Tibial artery (tissue), 4 donors: Measurements from ENCODE around the gene THBS2.
A peak's percentile ranks its signal among the peaks of the same experiment; 100 is the strongest.

ENCODE experiments used
- DNase-seq, 2 donors: peaks; one replicate each; pipeline ENCODE4 v3.0.0-alpha.2; 2019
- H3K27ac ChIP-seq, 2 donors: fragments of 200-600 bp; sonication (generic) in 1 of 2; 1 replicate in 1 of 2; 2 replicates in 1 of 2; pipeline ENCODE4 v1.5.1; 2018 to 2019; ENCODE audit warnings: mild to moderate bottlenecking in 1 of 2
- H3K27me3 ChIP-seq, 2 donors: fragments of 200-600 bp; sonication (generic) in 1 of 2; one replicate each; pipeline versions ENCODE4 v1.5.1 to v1.6.0; 2016 to 2019
- H3K36me3 ChIP-seq, 3 donors: fragments of 200-600 bp; sonication (generic) in 2 of 3; one replicate each; pipeline ENCODE4 v1.5.1; 2016 to 2019; ENCODE audit warnings: mild to moderate bottlenecking in 2 of 3
- H3K4me1 ChIP-seq, 4 donors: fragments of 200-600 bp; sonication (generic) in 2 of 4; 1 replicate in 3 of 4; 2 replicates in 1 of 4; pipeline ENCODE4 v1.5.1; 2016 to 2019
- H3K4me3 ChIP-seq, 2 donors: fragments of 200-600 bp; sonication (generic) in 1 of 2; 1 replicate in 1 of 2; 2 replicates in 1 of 2; pipeline ENCODE4 v1.5.1; 2018 to 2019; ENCODE audit warnings: mild to moderate bottlenecking in 2 of 2
- H3K9me3 ChIP-seq, 3 donors: fragments of 200-600 bp; sonication (generic) in 1 of 3; one replicate each; pipeline ENCODE4 v1.5.1; 2016 to 2019
- intact Hi-C: fragments of 100-400 bp; cut with DNase I; formaldehyde crosslinking; loops from one replicate; pipeline ENCODE4 v1.15.0; 2023; ENCODE audit warnings: low total_unique reads
- TF ChIP-seq, protein P1 (sequence below), 2 experiments: fragments of 200-600 bp in 1 of 2; fragments of 450-650 bp in 1 of 2; IDR thresholded peaks; one replicate each; pipeline ENCODE4 v1.5.1; 2017 to 2019; ENCODE audit warnings: antibody characterized with exemption in 2 of 2, mild to moderate bottlenecking in 1 of 2, moderate library complexity in 1 of 2

Gene THBS2

GRCh38 chr6:169172946-169173345 is 80.7 kb downstream of the THBS2 start:
- H3K27me3 ChIP-seq = no peaks in the 10 kb centered on the region
- H3K4me1 ChIP-seq = peaks cover 0 to 62% (median 36%) of the 10 kb centered on the region in 4 donors
- TF ChIP-seq, protein P1, sequence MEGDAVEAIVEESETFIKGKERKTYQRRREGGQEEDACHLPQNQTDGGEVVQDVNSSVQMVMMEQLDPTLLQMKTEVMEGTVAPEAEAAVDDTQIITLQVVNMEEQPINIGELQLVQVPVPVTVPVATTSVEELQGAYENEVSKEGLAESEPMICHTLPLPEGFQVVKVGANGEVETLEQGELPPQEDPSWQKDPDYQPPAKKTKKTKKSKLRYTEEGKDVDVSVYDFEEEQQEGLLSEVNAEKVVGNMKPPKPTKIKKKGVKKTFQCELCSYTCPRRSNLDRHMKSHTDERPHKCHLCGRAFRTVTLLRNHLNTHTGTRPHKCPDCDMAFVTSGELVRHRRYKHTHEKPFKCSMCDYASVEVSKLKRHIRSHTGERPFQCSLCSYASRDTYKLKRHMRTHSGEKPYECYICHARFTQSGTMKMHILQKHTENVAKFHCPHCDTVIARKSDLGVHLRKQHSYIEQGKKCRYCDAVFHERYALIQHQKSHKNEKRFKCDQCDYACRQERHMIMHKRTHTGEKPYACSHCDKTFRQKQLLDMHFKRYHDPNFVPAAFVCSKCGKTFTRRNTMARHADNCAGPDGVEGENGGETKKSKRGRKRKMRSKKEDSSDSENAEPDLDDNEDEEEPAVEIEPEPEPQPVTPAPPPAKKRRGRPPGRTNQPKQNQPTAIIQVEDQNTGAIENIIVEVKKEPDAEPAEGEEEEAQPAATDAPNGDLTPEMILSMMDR (IDR thresholded peaks at IDR 0.05) = no peak
- H3K36me3 ChIP-seq = no peaks in the 10 kb centered on the region
- DNase-seq = no peak
- H3K27ac ChIP-seq = peak overlapping the region; percentile 83 to 89
- intact Hi-C loops = no loop called here
- no peak overlapping the region for H3K4me3 ChIP-seq
- H3K9me3 ChIP-seq = no peaks in the 10 kb centered on the region

GRCh38 chr6:169172456-169172855 is 81.2 kb downstream of the THBS2 start:
- peaks cover 0 to 67% (median 40%) of the 10 kb centered on the region in 4 donors for H3K4me1 ChIP-seq
- intact Hi-C loops = no loop called here
- peak overlapping the region; percentile 83 to 89 for H3K27ac ChIP-seq
- H3K36me3 ChIP-seq = no peaks in the 10 kb centered on the region
- DNase-seq = peak; percentile 84 to 95
- no peak overlapping the region for H3K4me3 ChIP-seq
- TF ChIP-seq, protein P1 (IDR thresholded peaks at IDR 0.05) = no peak
- H3K27me3 ChIP-seq = no peaks in the 10 kb centered on the region
- H3K9me3 ChIP-seq = no peaks in the 10 kb centered on the region

DNA sequence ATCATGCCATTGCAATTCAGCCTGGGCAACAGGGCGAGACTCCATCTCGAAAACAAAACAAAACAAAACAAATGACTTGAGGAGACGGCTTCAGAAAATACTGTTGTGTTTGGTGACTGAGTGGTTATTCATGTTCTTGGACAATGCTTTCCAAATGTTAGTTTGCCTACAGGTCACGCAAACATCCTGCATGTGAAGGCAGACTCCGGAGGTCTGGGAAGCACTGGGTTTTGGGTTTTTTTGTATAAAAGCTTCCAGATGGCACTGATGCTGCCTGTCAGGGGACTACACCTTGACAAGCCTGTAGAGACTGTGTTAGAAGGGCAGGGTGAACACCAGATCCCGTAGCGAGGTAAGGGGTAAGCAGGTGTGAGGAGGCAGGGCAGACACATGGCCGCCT is 81.7 kb downstream of the THBS2 start:
- DNase-seq = no peak
- TF ChIP-seq, protein P1 (IDR thresholded peaks at IDR 0.05) = no peak
- Histone ChIP-seq H3K27ac (peak overlapping the region; percentile 83 to 89), H3K4me1 (peaks cover 0 to 72% (median 42%) of the 10 kb centered on the region in 4 donors), H3K36me3 (no peaks in the 10 kb centered on the region), H3K4me3 (no peak overlapping the region), H3K27me3 (no peaks in the 10 kb centered on the region), H3K9me3 (no peaks in the 10 kb centered on the region)
- intact Hi-C loops = no loop called here

DNA sequence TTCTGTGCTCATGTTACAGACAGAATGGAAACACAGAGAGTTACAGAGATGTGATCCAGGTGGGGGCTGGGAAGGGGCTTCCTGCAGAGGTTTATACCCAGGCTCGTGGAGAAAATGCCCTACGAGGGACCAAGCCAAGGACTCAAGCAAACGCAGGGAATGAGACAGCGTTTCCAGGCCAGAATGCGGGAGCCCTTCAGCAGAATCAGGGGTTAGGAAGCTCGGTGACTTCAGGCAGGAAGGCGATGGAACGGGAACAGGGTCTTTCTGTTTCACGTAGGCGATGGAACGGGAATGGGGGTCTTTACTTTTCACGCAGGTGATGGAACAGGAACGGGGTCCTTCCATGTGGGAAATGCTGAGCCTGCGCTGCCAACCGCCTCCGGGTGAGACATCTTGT is 82.6 kb downstream of the THBS2 start:
- TF ChIP-seq, protein P1 (IDR thresholded peaks at IDR 0.05) = no peak
- Histone ChIP-seq H3K27me3 (no peaks in the 10 kb centered on the region), H3K9me3 (no peaks in the 10 kb centered on the region), H3K4me1 (peaks cover 0 to 82% (median 45%) of the 10 kb centered on the region in 4 donors), H3K27ac (peak overlapping the region; percentile 83 to 89), H3K36me3 (no peaks in the 10 kb centered on the region), H3K4me3 (no peak overlapping the region)
- intact Hi-C loops = no loop called here
- DNase-seq = no peak

GRCh38 chr6:169170583-169170955 is 83.1 kb downstream of the THBS2 start:
- TF ChIP-seq, protein P1 (IDR thresholded peaks at IDR 0.05) = no peak
- Histone ChIP-seq H3K36me3 (no peaks in the 10 kb centered on the region), H3K27me3 (no peaks in the 10 kb centered on the region), H3K4me3 (no peak overlapping the region), H3K27ac (peak overlapping the region; percentile 83 to 89), H3K4me1 (peaks cover 0 to 86% (median 48%) of the 10 kb centered on the region in 4 donors), H3K9me3 (no peaks in the 10 kb centered on the region)
- intact Hi-C loops = no loop called here
- DNase-seq = peak in 1 of 2 donors; percentile 56
